ENCODE measurements around the gene ASB13. TPM values are rescaled to one million over a fixed set of nuclear protein-coding genes. Genes with fewer than 3 reads are reported as not detected.
A peak's percentile ranks its signal among the peaks of the same experiment; 100 is the strongest.

The ASB13 gene
- total and polyA plus RNA-seq, 2 of the 13 experiments (the other 11 are each of a cell fraction or from before 2014, with no cell fraction given) = 9.3 to 15.4 TPM

- TF ChIP-seq ZBTB4 (CRISPR knock-in tag; IDR thresholded peaks at IDR 0.05; ENCODE audit: borderline replicate concordance) (peak; percentile 63; the same call in 1 of the 2 replicates), HIVEP1 (CRISPR knock-in tag; IDR thresholded peaks at IDR 0.05) (peak; percentile 97), ZNF3 (CRISPR knock-in tag; IDR thresholded peaks at IDR 0.05) (no peak), ZIK1 (CRISPR knock-in tag; IDR thresholded peaks at IDR 0.05; ENCODE audit: borderline replicate concordance, low read depth) (0 out of 2 replicates have a peak, but pooled peaks have one; percentile 37), MATR3 (CRISPR knock-in tag; IDR thresholded peaks at IDR 0.05) (no peak), ZNF891 (CRISPR knock-in tag; IDR thresholded peaks at IDR 0.05) (no peak), SRSF1 (optimal IDR thresholded peaks at IDR 0.05; ENCODE audit: low read depth, low read length) (peak; percentile 94), NR1H2 (CRISPR knock-in tag; IDR thresholded peaks at IDR 0.05; ENCODE audit: borderline replicate concordance, low read depth) (no peak), HOXA9 (CRISPR knock-in tag; IDR thresholded peaks at IDR 0.05; ENCODE audit: borderline replicate concordance) (no peak), FOXA3 (CRISPR knock-in tag; IDR thresholded peaks at IDR 0.05) (peak; percentile 88), TBP (CRISPR knock-in tag; IDR thresholded peaks at IDR 0.05) (no peak), ZNF597 (CRISPR knock-in tag; IDR thresholded peaks at IDR 0.05) (no peak), NFIC (IDR thresholded peaks at IDR 0.05; ENCODE audit: low read length) (peak; percentile 34; the same call in 1 of the 2 replicates), ZNF44 (CRISPR knock-in tag; IDR thresholded peaks at IDR 0.05) (no peak), TARDBP (CRISPR knock-in tag; IDR thresholded peaks at IDR 0.05) (peak; percentile 70), ZNF703 (CRISPR knock-in tag; IDR thresholded peaks at IDR 0.05; ENCODE audit: borderline replicate concordance) (no peak), ZNF761 (CRISPR knock-in tag; conservative IDR thresholded peaks at IDR 0.05) (no peak), ZNF567 (CRISPR knock-in tag; IDR thresholded peaks at IDR 0.05; ENCODE audit: borderline replicate concordance) (peak; percentile 34; the same call in 1 of the 2 replicates), HMGXB3 (CRISPR knock-in tag; IDR thresholded peaks at IDR 0.05; ENCODE audit: borderline replicate concordance) (no peak), ZNF510 (CRISPR knock-in tag; IDR thresholded peaks at IDR 0.05; ENCODE audit: low read depth) (no peak), IKZF1 (IDR thresholded peaks at IDR 0.05) (no peak)
Observed at GRCh38 chr10:5692461-5693358, 26.3 kb upstream of the ASB13 start (continued).
